ENCODE results near the gene IDI2. TPM values are rescaled to one million over a fixed set of nuclear protein-coding genes. Genes with fewer than 3 reads are reported as not detected.
A peak's percentile ranks its signal among the peaks of the same experiment; 100 is the strongest.

IDI2 gene
- total and polyA plus RNA-seq, 2 of the 13 experiments (the other 11 are each of a cell fraction or from before 2014, with no cell fraction given): not detected

DNA sequence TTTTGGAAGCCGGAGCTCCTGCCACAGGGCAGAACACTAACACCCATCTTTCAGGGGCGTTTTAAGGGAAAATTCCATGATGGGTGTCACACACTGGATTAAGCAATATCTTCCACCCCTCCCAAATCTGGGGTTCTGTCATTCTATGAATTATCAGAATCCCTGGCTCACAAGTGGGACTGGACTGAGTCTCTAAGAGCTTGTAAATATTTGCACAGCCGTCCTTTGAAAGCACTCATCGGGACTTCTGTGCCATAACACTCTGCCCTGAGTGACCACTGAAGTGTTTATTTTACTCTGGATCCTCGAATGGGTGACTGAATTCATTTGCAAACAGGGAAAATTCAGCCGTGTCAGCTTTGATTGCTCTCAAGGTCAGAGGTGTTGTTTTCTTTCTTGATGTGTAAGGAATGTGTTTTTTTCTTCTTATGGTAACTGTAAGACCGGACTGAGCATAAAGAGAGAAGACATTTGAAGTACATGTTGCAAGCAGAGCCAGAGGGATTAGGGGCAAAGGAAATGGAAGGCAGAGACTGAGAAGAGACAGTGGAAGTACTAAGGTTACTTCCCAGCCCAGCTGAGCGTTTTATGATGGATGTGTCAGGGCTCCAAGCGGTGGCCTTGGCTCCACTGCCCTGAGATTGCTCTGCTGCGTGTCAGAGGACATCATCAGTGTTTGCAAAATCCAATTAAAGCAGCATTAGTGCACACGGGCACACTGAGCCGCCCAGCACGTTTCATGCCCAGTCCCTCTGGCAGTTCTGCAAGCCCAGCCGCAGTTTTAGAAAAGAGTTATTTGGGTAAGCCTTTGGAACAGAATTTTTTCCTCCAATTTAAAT, 55.1 kb downstream of the IDI2 start (continued):
- TF ChIP-seq FOXK1 (CRISPR knock-in tag; IDR thresholded peaks at IDR 0.05; ENCODE audit: borderline replicate concordance, low read depth) (peak; percentile 76; the same call in 1 of the 2 replicates), SOX6 (IDR thresholded peaks at IDR 0.05) (no peak), SOX6 (CRISPR knock-in tag; IDR thresholded peaks at IDR 0.05) (peak; percentile 74; the same call in 1 of the 2 replicates), ZNF350 (CRISPR knock-in tag; IDR thresholded peaks at IDR 0.05; ENCODE audit: borderline replicate concordance, low read depth) (0 out of 2 replicates have a peak, but pooled peaks have one; percentile 22), ZNF317 (CRISPR knock-in tag; IDR thresholded peaks at IDR 0.05) (0 out of 2 replicates have a peak, but pooled peaks have one; percentile 62), HDAC1 (CRISPR knock-in tag; IDR thresholded peaks at IDR 0.05) (peak; percentile 75), TEAD2 (CRISPR knock-in tag; IDR thresholded peaks at IDR 0.05) (no peak), CENPT (CRISPR knock-in tag; IDR thresholded peaks at IDR 0.05; ENCODE audit: low read depth) (no peak), ZNF614 (CRISPR knock-in tag; IDR thresholded peaks at IDR 0.05; ENCODE audit: borderline replicate concordance) (0 out of 2 replicates have a peak, but pooled peaks have one; percentile 44), ARNT (IDR thresholded peaks at IDR 0.05) (no peak), ZNF331 (CRISPR knock-in tag; IDR thresholded peaks at IDR 0.05) (peak; percentile 10), ZNF547 (CRISPR knock-in tag; IDR thresholded peaks at IDR 0.05) (0 out of 2 replicates have a peak, but pooled peaks have one; percentile 40), PCBP1 (IDR thresholded peaks at IDR 0.05; ENCODE audit: borderline replicate concordance, low read depth, low read length) (no peak), POLR2A (IDR thresholded peaks at IDR 0.05; ENCODE audit: insufficient read depth in 1 of 2, low read depth in 2 of 2, low read length in 2 of 2) (no peak), NCOA2 (CRISPR knock-in tag; IDR thresholded peaks at IDR 0.05) (peak; percentile 71), YEATS4 (CRISPR knock-in tag; IDR thresholded peaks at IDR 0.05; ENCODE audit: borderline replicate concordance) (peak; percentile 41; the same call in 1 of the 2 replicates), ZNF275 (CRISPR knock-in tag; IDR thresholded peaks at IDR 0.05; ENCODE audit: borderline replicate concordance) (no peak), MAF1 (CRISPR knock-in tag; IDR thresholded peaks at IDR 0.05; ENCODE audit: borderline replicate concordance) (no peak)
